ENCODE results near the gene CPTP.

Gene CPTP

DNA sequence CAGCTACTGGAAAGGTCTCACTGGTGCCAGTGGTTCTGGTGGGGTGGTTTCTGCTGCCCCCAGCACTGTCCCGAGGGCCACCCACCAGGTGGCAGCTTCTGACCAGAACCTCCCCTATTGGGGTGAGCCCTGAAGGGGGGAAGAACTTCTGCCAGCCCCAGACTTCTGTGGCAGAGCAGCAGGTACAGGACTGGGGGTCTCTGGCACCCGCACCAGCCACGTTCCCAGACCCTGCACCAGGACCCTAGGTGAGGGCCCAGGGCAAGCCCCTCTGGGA lies 14.6 kb upstream of the CPTP start:
- CTCF ChIA-PET, result interaction anchor here (1.1 to 2.1 kb wide), 3 partner anchors 10 to 65 kb away, joined by 3 to 7 read pairs (median 6); partner anchors contain the start of gene AURKAIP1
- POLR2A ChIA-PET, result no interaction called here

GRCh38 chr1:1310476-1311053 lies 14.0 kb upstream of the CPTP start:
- ChIA-PET POLR2A (no interaction called here), CTCF (interaction anchor here (1.4 to 2.1 kb wide), 3 partner anchors 9 to 65 kb away, joined by 4 to 7 read pairs (median 6); partner anchors contain the start of gene AURKAIP1)

More for the DNA sequence above, 14.6 kb upstream of the CPTP start:
- no peak for DNase-seq (ENCODE audit: extremely low spot score)
- TF ChIP-seq, protein P1, sequence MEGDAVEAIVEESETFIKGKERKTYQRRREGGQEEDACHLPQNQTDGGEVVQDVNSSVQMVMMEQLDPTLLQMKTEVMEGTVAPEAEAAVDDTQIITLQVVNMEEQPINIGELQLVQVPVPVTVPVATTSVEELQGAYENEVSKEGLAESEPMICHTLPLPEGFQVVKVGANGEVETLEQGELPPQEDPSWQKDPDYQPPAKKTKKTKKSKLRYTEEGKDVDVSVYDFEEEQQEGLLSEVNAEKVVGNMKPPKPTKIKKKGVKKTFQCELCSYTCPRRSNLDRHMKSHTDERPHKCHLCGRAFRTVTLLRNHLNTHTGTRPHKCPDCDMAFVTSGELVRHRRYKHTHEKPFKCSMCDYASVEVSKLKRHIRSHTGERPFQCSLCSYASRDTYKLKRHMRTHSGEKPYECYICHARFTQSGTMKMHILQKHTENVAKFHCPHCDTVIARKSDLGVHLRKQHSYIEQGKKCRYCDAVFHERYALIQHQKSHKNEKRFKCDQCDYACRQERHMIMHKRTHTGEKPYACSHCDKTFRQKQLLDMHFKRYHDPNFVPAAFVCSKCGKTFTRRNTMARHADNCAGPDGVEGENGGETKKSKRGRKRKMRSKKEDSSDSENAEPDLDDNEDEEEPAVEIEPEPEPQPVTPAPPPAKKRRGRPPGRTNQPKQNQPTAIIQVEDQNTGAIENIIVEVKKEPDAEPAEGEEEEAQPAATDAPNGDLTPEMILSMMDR (IDR thresholded peaks at IDR 0.05; ENCODE audit: control extremely low read depth, extremely low read depth, low read depth, missing control alignments), result no peak

GRCh38 chr1:1311107-1312104 lies 13.2 kb upstream of the CPTP start:
- POLR2A ChIA-PET, result interaction anchor here (0.7 kb wide), 1 partner anchor 10 kb away, joined by 4 read pairs; no protein-coding TSS in a partner anchor
- CTCF ChIA-PET, result interaction anchor here (1.4 to 2.1 kb wide), 2 partner anchors 9 to 11 kb away, joined by 4 to 7 read pairs; no protein-coding TSS in a partner anchor

More at GRCh38 chr1:1310476-1311053, 14.0 kb upstream of the CPTP start:
- TF ChIP-seq, protein P1 (IDR thresholded peaks at IDR 0.05; ENCODE audit: control extremely low read depth, extremely low read depth, low read depth, missing control alignments), result no peak
- no peak for DNase-seq (ENCODE audit: extremely low spot score)

GRCh38 chr1:1312450-1313314 lies 11.9 kb upstream of the CPTP start:
- ChIA-PET CTCF (interaction anchor here (0.7 kb wide), 1 partner anchor 21 kb away, joined by 3 read pairs; no protein-coding TSS in a partner anchor), POLR2A (no interaction called here)
- DNase-seq (ENCODE audit: extremely low spot score), result no peak
- TF ChIP-seq, protein P1 (IDR thresholded peaks at IDR 0.05; ENCODE audit: control extremely low read depth, extremely low read depth, low read depth, missing control alignments), result no peak

More at GRCh38 chr1:1311107-1312104, 13.2 kb upstream of the CPTP start:
- DNase-seq (ENCODE audit: extremely low spot score), result no peak
- TF ChIP-seq, protein P1 (IDR thresholded peaks at IDR 0.05; ENCODE audit: control extremely low read depth, extremely low read depth, low read depth, missing control alignments), result no peak

DNA sequence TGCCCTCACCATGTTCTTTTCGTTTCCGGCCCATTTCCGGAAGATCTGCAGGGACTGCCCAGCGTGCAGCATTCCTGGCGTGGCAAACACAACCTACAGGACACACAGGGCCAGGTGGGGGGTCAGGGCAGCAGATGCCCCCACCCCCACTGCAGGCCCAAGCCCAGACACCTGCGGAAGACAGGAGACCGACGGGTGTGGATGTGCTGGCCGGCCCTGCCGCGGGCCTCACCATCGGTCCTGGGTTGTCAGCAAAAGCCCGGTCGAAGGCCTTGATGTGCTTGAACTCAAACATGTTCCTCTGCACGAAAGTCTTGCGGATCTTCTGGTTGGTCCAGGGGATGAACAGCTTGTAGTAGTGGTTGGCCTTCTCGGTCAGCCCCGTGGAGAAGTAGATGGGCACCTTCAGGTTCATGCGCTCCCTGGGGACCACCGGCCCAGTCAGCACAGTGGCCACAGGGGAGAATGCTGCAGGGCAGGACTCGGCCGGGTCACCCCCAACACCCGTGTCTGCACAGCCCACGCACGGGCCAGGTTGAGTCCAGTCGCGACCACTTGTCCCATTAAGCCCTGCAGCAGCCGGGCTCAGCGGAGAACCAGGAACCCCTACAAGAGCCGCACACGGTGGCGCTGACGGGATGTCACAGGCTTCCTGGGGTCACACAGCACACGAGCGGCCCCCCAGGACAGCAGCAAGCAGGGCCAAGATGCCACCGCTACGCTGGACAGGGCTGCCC lies 10.9 kb upstream of the CPTP start:
- ChIA-PET POLR2A (no interaction called here), CTCF (interaction anchor here (0.7 to 1.5 kb wide), 2 partner anchors 22 to 58 kb away, joined by 3 to 4 read pairs; no protein-coding TSS in a partner anchor)
- DNase-seq (ENCODE audit: extremely low spot score), result no peak
- TF ChIP-seq, protein P1 (IDR thresholded peaks at IDR 0.05; ENCODE audit: control extremely low read depth, extremely low read depth, low read depth, missing control alignments), result no peak
